Testis (tissue), 2 donors: ENCODE data around the gene C15orf62.

Experiments used
- CTCF ChIP-seq, 3 experiments: fragments of 450-650 bp in 2 of 3; fragments of 200-600 bp in 1 of 3; sonication (generic) in 1 of 3; IDR thresholded peaks; one replicate each; pipeline ENCODE4 v1.5.1; 2016 to 2019; ENCODE audit warnings: antibody characterized with exemption in 3 of 3, mild to moderate bottlenecking in 2 of 3, moderate library complexity in 1 of 3
- POLR2A ChIP-seq: fragments of 450-650 bp; IDR thresholded peaks from one replicate; pipeline ENCODE4 v1.6.1; 2017; ENCODE audit warnings: antibody characterized with exemption, mild to moderate bottlenecking, moderate library complexity

GRCh38 chr15:40764629-40765103, 5.1 kb upstream of the C15orf62 start:
- no peak for TF ChIP-seq CTCF (IDR thresholded peaks at IDR 0.05)
- TF ChIP-seq POLR2A = no peak
